ENCODE data around the gene ASS1. TPM values are rescaled to one million over a fixed set of nuclear protein-coding genes. Genes with fewer than 3 reads are reported as not detected.

The ASS1 gene
- total RNA-seq, 1 experiment from 2014 or later = 5.8 TPM

GRCh38 chr9:130484362-130485072 lies 39.8 kb downstream of the ASS1 start:
- H3K27me3 ChIP-seq (replicated peaks; ENCODE audit: insufficient read depth, low read depth, low read length, poor library complexity) = peaks cover 14% of the 10 kb centered on the region
- peaks cover 3% of the 10 kb centered on the region for H3K4me1 ChIP-seq (ENCODE audit: insufficient read depth, low read length, poor library complexity, severe bottlenecking)
- DNase-seq (ENCODE audit: low spot score) = no peak
- TF ChIP-seq, protein P1, sequence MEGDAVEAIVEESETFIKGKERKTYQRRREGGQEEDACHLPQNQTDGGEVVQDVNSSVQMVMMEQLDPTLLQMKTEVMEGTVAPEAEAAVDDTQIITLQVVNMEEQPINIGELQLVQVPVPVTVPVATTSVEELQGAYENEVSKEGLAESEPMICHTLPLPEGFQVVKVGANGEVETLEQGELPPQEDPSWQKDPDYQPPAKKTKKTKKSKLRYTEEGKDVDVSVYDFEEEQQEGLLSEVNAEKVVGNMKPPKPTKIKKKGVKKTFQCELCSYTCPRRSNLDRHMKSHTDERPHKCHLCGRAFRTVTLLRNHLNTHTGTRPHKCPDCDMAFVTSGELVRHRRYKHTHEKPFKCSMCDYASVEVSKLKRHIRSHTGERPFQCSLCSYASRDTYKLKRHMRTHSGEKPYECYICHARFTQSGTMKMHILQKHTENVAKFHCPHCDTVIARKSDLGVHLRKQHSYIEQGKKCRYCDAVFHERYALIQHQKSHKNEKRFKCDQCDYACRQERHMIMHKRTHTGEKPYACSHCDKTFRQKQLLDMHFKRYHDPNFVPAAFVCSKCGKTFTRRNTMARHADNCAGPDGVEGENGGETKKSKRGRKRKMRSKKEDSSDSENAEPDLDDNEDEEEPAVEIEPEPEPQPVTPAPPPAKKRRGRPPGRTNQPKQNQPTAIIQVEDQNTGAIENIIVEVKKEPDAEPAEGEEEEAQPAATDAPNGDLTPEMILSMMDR (conservative IDR thresholded peaks at IDR 0.05; ENCODE audit: low read depth, low read length) = no peak
- TF ChIP-seq EZH2 (IDR thresholded peaks at IDR 0.05; ENCODE audit: borderline replicate concordance, low read depth, low read length, poor library complexity, severe bottlenecking) = no peak
- intact Hi-C loops (cut with micrococcal nuclease; ENCODE audit: unreplicated experiment) = no loop called here
- ChIA-PET CTCF (no interaction called here), POLR2A (ENCODE audit: low non-redundant PET) (no interaction called here)
- no peaks in the 10 kb centered on the region for H3K36me3 ChIP-seq (ENCODE audit: insufficient read depth, low read length, poor library complexity, severe bottlenecking)
- no peak overlapping the region for H3K4me3 ChIP-seq (ENCODE audit: low read depth, low read length, poor library complexity, severe bottlenecking)
- H3K27ac ChIP-seq (ENCODE audit: low read depth, low read length, poor library complexity, severe bottlenecking) = no peak overlapping the region
- H3K9me3 ChIP-seq (ENCODE audit: low read depth, low read length, poor library complexity, severe bottlenecking) = no peaks in the 10 kb centered on the region
- BruUV-seq (replicated peaks) = no TSS peak

GRCh38 chr9:130486103-130486502 lies 41.3 kb downstream of the ASS1 start:
- Histone ChIP-seq H3K27ac (ENCODE audit: low read depth, low read length, poor library complexity, severe bottlenecking) (no peak overlapping the region), H3K4me1 (ENCODE audit: insufficient read depth, low read length, poor library complexity, severe bottlenecking) (no peaks in the 10 kb centered on the region), H3K4me3 (ENCODE audit: low read depth, low read length, poor library complexity, severe bottlenecking) (no peak overlapping the region), H3K27me3 (replicated peaks; ENCODE audit: insufficient read depth, low read depth, low read length, poor library complexity) (peaks cover 14% of the 10 kb centered on the region), H3K36me3 (ENCODE audit: insufficient read depth, low read length, poor library complexity, severe bottlenecking) (no peaks in the 10 kb centered on the region), H3K9me3 (ENCODE audit: low read depth, low read length, poor library complexity, severe bottlenecking) (no peaks in the 10 kb centered on the region)
- TF ChIP-seq, protein P1 (conservative IDR thresholded peaks at IDR 0.05; ENCODE audit: low read depth, low read length) = no peak
- no peak for TF ChIP-seq EZH2 (IDR thresholded peaks at IDR 0.05; ENCODE audit: borderline replicate concordance, low read depth, low read length, poor library complexity, severe bottlenecking)
- BruUV-seq (replicated peaks) = no TSS peak
- DNase-seq (ENCODE audit: low spot score) = no peak
- ChIA-PET POLR2A (ENCODE audit: low non-redundant PET) (no interaction called here), CTCF (no interaction called here)
- intact Hi-C loops (cut with micrococcal nuclease; ENCODE audit: unreplicated experiment) = no loop called here

GRCh38 chr9:130487500-130487899 lies 42.7 kb downstream of the ASS1 start:
- Histone ChIP-seq H3K27me3 (replicated peaks; ENCODE audit: insufficient read depth, low read depth, low read length, poor library complexity) (peaks cover 13% of the 10 kb centered on the region), H3K9me3 (ENCODE audit: low read depth, low read length, poor library complexity, severe bottlenecking) (no peaks in the 10 kb centered on the region), H3K27ac (ENCODE audit: low read depth, low read length, poor library complexity, severe bottlenecking) (no peak overlapping the region), H3K4me3 (ENCODE audit: low read depth, low read length, poor library complexity, severe bottlenecking) (no peak overlapping the region), H3K36me3 (ENCODE audit: insufficient read depth, low read length, poor library complexity, severe bottlenecking) (no peaks in the 10 kb centered on the region), H3K4me1 (ENCODE audit: insufficient read depth, low read length, poor library complexity, severe bottlenecking) (no peaks in the 10 kb centered on the region)
- ChIA-PET CTCF (no interaction called here), POLR2A (ENCODE audit: low non-redundant PET) (no interaction called here)
- no peak for TF ChIP-seq EZH2 (IDR thresholded peaks at IDR 0.05; ENCODE audit: borderline replicate concordance, low read depth, low read length, poor library complexity, severe bottlenecking)
- TF ChIP-seq, protein P1 (conservative IDR thresholded peaks at IDR 0.05; ENCODE audit: low read depth, low read length) = no peak
- no peak for DNase-seq (ENCODE audit: low spot score)
- intact Hi-C loops (cut with micrococcal nuclease; ENCODE audit: unreplicated experiment) = no loop called here
- BruUV-seq (replicated peaks) = no TSS peak
